ENCODE measurements around the gene RUBCNL. TPM values are rescaled to one million over a fixed set of nuclear protein-coding genes. Genes with fewer than 3 reads are reported as not detected.

Gene RUBCNL
- polyA plus RNA-seq, 1 donor (not counting 4 experiments of a cell fraction or from before 2014, with no cell fraction given), result 0.12 TPM

DNA sequence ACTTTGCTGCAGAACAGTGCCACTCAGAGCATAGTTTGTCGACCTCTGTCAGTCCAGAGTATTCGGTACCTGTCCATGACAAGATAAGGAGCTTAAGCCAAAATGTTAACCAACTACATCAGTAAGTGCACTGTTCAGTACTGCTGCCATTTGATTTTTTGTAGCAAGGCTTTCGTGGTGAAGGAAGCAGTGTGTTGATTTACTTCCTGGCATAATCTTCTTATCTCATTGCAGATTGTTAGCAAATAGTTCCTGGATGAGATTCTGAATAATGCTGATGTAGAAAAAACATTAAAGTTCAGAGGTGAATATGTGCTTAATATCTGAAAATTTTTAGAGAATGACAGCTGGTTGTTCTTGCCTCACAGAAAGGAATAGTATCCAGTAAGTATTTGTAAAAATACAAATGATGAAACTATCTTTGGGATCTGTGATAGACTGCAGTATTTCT is 89.7 kb downstream of the RUBCNL start:
- no peaks in the 10 kb centered on the region for H3K9me3 ChIP-seq (ENCODE audit: control insufficient read depth, low read depth, low read length)
- H3K4me1 ChIP-seq (ENCODE audit: control insufficient read depth, extremely low read depth, insufficient read depth, low read length), result peaks cover 19% of the 10 kb centered on the region
- no peak overlapping the region for H3K4me3 ChIP-seq (ENCODE audit: control insufficient read depth in 2 of 3, extremely low read depth in 1 of 3, insufficient read depth in 2 of 3, low read depth in 1 of 3, low read length in 3 of 3)
- TF ChIP-seq EZH2 (IDR thresholded peaks at IDR 0.05; ENCODE audit: low read length), result no peak
- TF ChIP-seq, protein P1, sequence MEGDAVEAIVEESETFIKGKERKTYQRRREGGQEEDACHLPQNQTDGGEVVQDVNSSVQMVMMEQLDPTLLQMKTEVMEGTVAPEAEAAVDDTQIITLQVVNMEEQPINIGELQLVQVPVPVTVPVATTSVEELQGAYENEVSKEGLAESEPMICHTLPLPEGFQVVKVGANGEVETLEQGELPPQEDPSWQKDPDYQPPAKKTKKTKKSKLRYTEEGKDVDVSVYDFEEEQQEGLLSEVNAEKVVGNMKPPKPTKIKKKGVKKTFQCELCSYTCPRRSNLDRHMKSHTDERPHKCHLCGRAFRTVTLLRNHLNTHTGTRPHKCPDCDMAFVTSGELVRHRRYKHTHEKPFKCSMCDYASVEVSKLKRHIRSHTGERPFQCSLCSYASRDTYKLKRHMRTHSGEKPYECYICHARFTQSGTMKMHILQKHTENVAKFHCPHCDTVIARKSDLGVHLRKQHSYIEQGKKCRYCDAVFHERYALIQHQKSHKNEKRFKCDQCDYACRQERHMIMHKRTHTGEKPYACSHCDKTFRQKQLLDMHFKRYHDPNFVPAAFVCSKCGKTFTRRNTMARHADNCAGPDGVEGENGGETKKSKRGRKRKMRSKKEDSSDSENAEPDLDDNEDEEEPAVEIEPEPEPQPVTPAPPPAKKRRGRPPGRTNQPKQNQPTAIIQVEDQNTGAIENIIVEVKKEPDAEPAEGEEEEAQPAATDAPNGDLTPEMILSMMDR (optimal IDR thresholded peaks at IDR 0.05 in 1 of 3, IDR thresholded peaks at IDR 0.05 in 1 of 3, conservative IDR thresholded peaks at IDR 0.05 in 1 of 3; ENCODE audit: extremely low read depth in 1 of 3, insufficient read depth in 2 of 3, low read length in 3 of 3), result no peak
- FAIRE-seq (peak; percentile 32), DNase-seq (ENCODE audit: low read depth, low spot score) (no peak)
- peaks cover 5% of the 10 kb centered on the region for H3K27me3 ChIP-seq (ENCODE audit: control insufficient read depth, extremely low read depth, insufficient read depth, low read length)
- no peaks in the 10 kb centered on the region for H3K36me3 ChIP-seq (ENCODE audit: control insufficient read depth in 2 of 2, extremely low read depth in 1 of 2, insufficient read depth in 2 of 2, low read length in 2 of 2)
- no peaks in the 10 kb centered on the region for H3K9me1 ChIP-seq (ENCODE audit: control insufficient read depth, extremely low read depth, insufficient read depth, low read length)
- dilution Hi-C loops (cut with MboI; ENCODE audit: extremely low pct_ligation_motif_present, low sequenced_read_pairs), result no loop called here
- no peak overlapping the region for H3K9ac ChIP-seq (ENCODE audit: control insufficient read depth, extremely low read depth, insufficient read depth, low read length)
- no peaks in the 10 kb centered on the region for H3K79me2 ChIP-seq (ENCODE audit: control insufficient read depth, insufficient read depth, low read length)
- no peak overlapping the region for H3K27ac ChIP-seq (ENCODE audit: control insufficient read depth, insufficient read depth, low read length)
- peak overlapping the region; percentile 3 for H3K4me2 ChIP-seq (ENCODE audit: control insufficient read depth, extremely low read depth, insufficient read depth, low read depth, low read length)
- no peak overlapping the region for H2AFZ ChIP-seq (ENCODE audit: control insufficient read depth, low read length)
- no peaks in the 10 kb centered on the region for H4K20me1 ChIP-seq (ENCODE audit: control insufficient read depth, extremely low read depth, insufficient read depth, low read length)

DNA sequence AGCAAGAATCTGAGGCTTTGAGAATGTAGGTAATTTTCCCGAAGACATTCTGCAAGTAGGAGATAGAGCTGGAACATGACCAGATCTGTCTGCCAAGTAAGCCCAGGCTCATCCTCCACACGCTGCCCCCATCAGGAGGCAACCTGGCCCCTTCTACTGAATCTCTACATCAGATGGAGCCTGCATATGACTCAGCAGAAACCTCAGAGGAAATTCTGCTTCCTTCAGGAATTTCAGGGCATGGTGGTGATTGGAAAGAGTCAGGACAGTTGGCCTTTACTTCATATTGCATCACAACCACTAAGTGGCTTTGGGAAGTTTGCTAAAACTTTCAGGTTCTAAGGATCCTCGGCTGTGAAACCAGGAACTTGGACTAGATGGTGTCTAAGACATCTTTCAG is 90.1 kb downstream of the RUBCNL start:
- Histone ChIP-seq H3K27ac (ENCODE audit: control insufficient read depth, insufficient read depth, low read length) (peak overlapping the region; percentile 68), H3K9me1 (ENCODE audit: control insufficient read depth, extremely low read depth, insufficient read depth, low read length) (no peaks in the 10 kb centered on the region), H3K4me3 (ENCODE audit: control insufficient read depth in 2 of 3, extremely low read depth in 1 of 3, insufficient read depth in 2 of 3, low read depth in 1 of 3, low read length in 3 of 3) (no peak overlapping the region), H3K79me2 (ENCODE audit: control insufficient read depth, insufficient read depth, low read length) (no peaks in the 10 kb centered on the region), H3K4me1 (ENCODE audit: control insufficient read depth, extremely low read depth, insufficient read depth, low read length) (peaks cover 19% of the 10 kb centered on the region), H4K20me1 (ENCODE audit: control insufficient read depth, extremely low read depth, insufficient read depth, low read length) (no peaks in the 10 kb centered on the region), H3K4me2 (ENCODE audit: control insufficient read depth, extremely low read depth, insufficient read depth, low read depth, low read length) (peak overlapping the region; percentile 31), H3K36me3 (ENCODE audit: control insufficient read depth in 2 of 2, extremely low read depth in 1 of 2, insufficient read depth in 2 of 2, low read length in 2 of 2) (no peaks in the 10 kb centered on the region), H2AFZ (ENCODE audit: control insufficient read depth, low read length) (no peak overlapping the region), H3K27me3 (ENCODE audit: control insufficient read depth, extremely low read depth, insufficient read depth, low read length) (peaks cover 5% of the 10 kb centered on the region), H3K9ac (ENCODE audit: control insufficient read depth, extremely low read depth, insufficient read depth, low read length) (no peak overlapping the region), H3K9me3 (ENCODE audit: control insufficient read depth, low read depth, low read length) (no peaks in the 10 kb centered on the region)
- TF ChIP-seq, protein P1 (optimal IDR thresholded peaks at IDR 0.05 in 1 of 3, IDR thresholded peaks at IDR 0.05 in 1 of 3, conservative IDR thresholded peaks at IDR 0.05 in 1 of 3; ENCODE audit: extremely low read depth in 1 of 3, insufficient read depth in 2 of 3, low read length in 3 of 3), result peak in 1 of 3 experiments; percentile 6
- no peak for TF ChIP-seq EZH2 (IDR thresholded peaks at IDR 0.05; ENCODE audit: low read length)
- dilution Hi-C loops (cut with MboI; ENCODE audit: extremely low pct_ligation_motif_present, low sequenced_read_pairs), result no loop called here
- FAIRE-seq (no peak), DNase-seq (ENCODE audit: low read depth, low spot score) (peak; percentile 21)

Measured in keratinocyte (primary cell).